Liver (tissue), 3 donors: ENCODE data around the gene LTK.

Experiments used
- ATF3 ChIP-seq: IDR thresholded peaks from 2 replicates; pipeline ENCODE4 v1.6.1; 2016; ENCODE audit warnings: antibody characterized with exemption
- CTCF ChIP-seq: fragments of 150-350 bp; IDR thresholded peaks from 2 replicates; pipeline ENCODE4 v1.5.1; 2017; ENCODE audit warnings: improper control_type of control experiment, low read depth, low read length; ENCODE audit not compliant: missing input control
- EGR1 ChIP-seq, 2 donors: IDR thresholded peaks; 2 replicates each; pipeline ENCODE4 v1.6.1; 2016 to 2018; ENCODE audit warnings: antibody characterized with exemption in 2 of 2, low read depth in 2 of 2
- RAD21 ChIP-seq, 2 donors: IDR thresholded peaks; 2 replicates each; pipeline ENCODE4 v1.6.1; 2016; ENCODE audit warnings: antibody characterized with exemption in 2 of 2, mild to moderate bottlenecking in 2 of 2
- TAF1 ChIP-seq: conservative IDR thresholded peaks from 2 replicates; pipeline ENCODE4 v1.6.1; 2016; ENCODE audit warnings: antibody characterized with exemption, mild to moderate bottlenecking
- TF ChIP-seq, protein P1 (sequence below): IDR thresholded peaks from 2 replicates; pipeline ENCODE4 v1.6.1; 2016; ENCODE audit warnings: antibody characterized with exemption
- donor health status: healthy.
- donor health status: healthy.

- TF ChIP-seq CTCF (no peak), ATF3 (no peak), TAF1 (no peak), EGR1 (IDR thresholded peaks at IDR 0.05; ENCODE audit: low read depth in 2 of 2) (no peak), RAD21 (IDR thresholded peaks at IDR 0.05) (no peak)
- TF ChIP-seq, protein P1, sequence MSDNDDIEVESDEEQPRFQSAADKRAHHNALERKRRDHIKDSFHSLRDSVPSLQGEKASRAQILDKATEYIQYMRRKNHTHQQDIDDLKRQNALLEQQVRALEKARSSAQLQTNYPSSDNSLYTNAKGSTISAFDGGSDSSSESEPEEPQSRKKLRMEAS: no peak
Measured at GRCh38 chr15:41490355-41490754, 23.3 kb downstream of the LTK start.
